IMR-90 (cell line): ENCODE measurements around the gene AZU1. TPM values are rescaled to one million over a fixed set of nuclear protein-coding genes. Genes with fewer than 3 reads are reported as not detected.

ENCODE experiments used
- ATAC-seq: fragments of 200-7000 bp; cut with Tn5 transposase; 2 replicates; pipeline ENCODE4 v1.9.1; 2020; ENCODE audit warnings: low read depth, mild to moderate bottlenecking, moderate library complexity
- BruUV-seq: library from RNA; stranded (reverse); fragments of 400-500 nt; replicated peaks from 2 replicates; lab custom pipeline; 2021; lab: Mats Ljungman, UMichigan
- CTCF ChIA-PET: fragments of 300-600 bp; formaldehyde crosslinking; extraction: SDS; loops from one replicate; lab custom pipeline; 2021; ENCODE audit warnings: antibody characterized with exemption; lab: Yijun Ruan, JAX
- POLR2A ChIA-PET: fragments of 300-600 bp; sonication (Branson Sonifier 250); formaldehyde crosslinking; loops from one replicate; lab custom pipeline; 2022; ENCODE audit warnings: antibody characterized with exemption; ENCODE audit not compliant: unreplicated experiment; lab: Charles Lee
- DNase-seq: peaks from one replicate; pipeline ENCODE4 v3.0.0; 2013
- H2AFZ ChIP-seq: replicated peaks from 2 replicates; pipeline ENCODE3; 2013; ENCODE audit warnings: low read length, mild to moderate bottlenecking; ENCODE audit not compliant: poor library complexity
- H2AK5ac ChIP-seq: 2 replicates; pipeline ENCODE4 v1.6.1; 2013; ENCODE audit warnings: low read depth, low read length, inconsistent platforms
- H2AK9ac ChIP-seq: replicated peaks from 2 replicates; pipeline ENCODE3; 2013; ENCODE audit warnings: mild to moderate bottlenecking, low read depth, low read length, moderate library complexity; ENCODE audit not compliant: poor library complexity
- H2BK120ac ChIP-seq: 2 replicates; pipeline ENCODE4 v1.6.1; 2013; ENCODE audit warnings: low read depth, low read length, inconsistent platforms
- H2BK15ac ChIP-seq: 3 replicates; pipeline ENCODE4 v1.6.1; 2013; ENCODE audit warnings: low read depth, low read length, inconsistent platforms
- H2BK20ac ChIP-seq: 2 replicates; pipeline ENCODE4 v1.6.1; 2013; ENCODE audit warnings: low read depth, mild to moderate bottlenecking, inconsistent platforms, low read length, moderate library complexity
- H2BK5ac ChIP-seq: 2 replicates; pipeline ENCODE4 v1.6.1; 2013; ENCODE audit warnings: mild to moderate bottlenecking, low read depth, low read length, inconsistent platforms; ENCODE audit not compliant: poor library complexity, severe bottlenecking
- H3K14ac ChIP-seq: replicated peaks from 2 replicates; pipeline ENCODE4 v1.6.1; 2013; ENCODE audit warnings: low read depth, low read length, inconsistent platforms
- H3K18ac ChIP-seq: 2 replicates; pipeline ENCODE4 v1.6.1; 2013; ENCODE audit warnings: low read depth, low read length, control low read depth
- H3K23ac ChIP-seq: 2 replicates; pipeline ENCODE4 v1.6.1; 2013; ENCODE audit warnings: low read depth, low read length, inconsistent platforms
- H3K27ac ChIP-seq: 2 replicates; pipeline ENCODE4 v1.5.1; 2013; ENCODE audit warnings: mild to moderate bottlenecking, control low read depth, low read length; ENCODE audit not compliant: insufficient read depth
- H3K27me3 ChIP-seq: 2 replicates; pipeline ENCODE4 v1.6.1; 2013; ENCODE audit warnings: low read length; ENCODE audit not compliant: control insufficient read depth, insufficient read depth
- H3K36me3 ChIP-seq: 2 replicates; pipeline ENCODE4 v1.6.1; 2013; ENCODE audit warnings: low read length, mixed read lengths; ENCODE audit not compliant: control insufficient read depth, insufficient read depth
- H3K4ac ChIP-seq: 2 replicates; pipeline ENCODE4 v1.6.1; 2013; ENCODE audit warnings: low read depth, low read length, inconsistent platforms
- H3K4me1 ChIP-seq: 2 replicates; pipeline ENCODE4 v1.6.1; 2013; ENCODE audit warnings: low read length, mixed read lengths; ENCODE audit not compliant: control insufficient read depth, insufficient read depth
- H3K4me2 ChIP-seq: 2 replicates; pipeline ENCODE4 v1.6.1; 2013; ENCODE audit warnings: low read depth, mild to moderate bottlenecking, control low read depth, low read length, moderate library complexity
- H3K4me3 ChIP-seq: 2 replicates; pipeline ENCODE4 v1.5.1; 2013; ENCODE audit warnings: low read depth, mild to moderate bottlenecking, control low read depth, low read length, moderate library complexity; ENCODE audit not compliant: insufficient read depth
- H3K56ac ChIP-seq: 2 replicates; pipeline ENCODE4 v1.6.1; 2013; ENCODE audit warnings: low read length, inconsistent platforms; ENCODE audit not compliant: insufficient read depth; ENCODE audit errors: extremely low read depth
- H3K79me1 ChIP-seq, 2 experiments: 2 replicates each; pipeline ENCODE4 v1.6.1; 2013; ENCODE audit warnings: low read length in 2 of 2, inconsistent platforms in 1 of 2, low read depth in 1 of 2
- H3K9ac ChIP-seq: 2 replicates; pipeline ENCODE4 v1.6.1; 2013; ENCODE audit warnings: low read depth, low read length, control low read depth
- H3K9me1 ChIP-seq: 2 replicates; pipeline ENCODE4 v1.6.1; 2013; ENCODE audit warnings: low read length, inconsistent platforms; ENCODE audit not compliant: insufficient read depth
- H3K9me3 ChIP-seq: 2 replicates; pipeline ENCODE4 v1.6.1; 2013; ENCODE audit warnings: low read length; ENCODE audit not compliant: control insufficient read depth, insufficient read depth
- H4K20me1 ChIP-seq: 2 replicates; pipeline ENCODE4 v1.6.1; 2013; ENCODE audit warnings: low read length, inconsistent platforms; ENCODE audit not compliant: insufficient read depth
- H4K5ac ChIP-seq: 2 replicates; pipeline ENCODE4 v1.6.1; 2013; ENCODE audit warnings: mild to moderate bottlenecking, low read depth, low read length, control low read depth
- H4K8ac ChIP-seq, 2 experiments: 2 replicates each; pipeline ENCODE4 v1.6.1; 2013; ENCODE audit warnings: low read depth in 2 of 2, low read length in 2 of 2, control low read depth in 1 of 2, inconsistent platforms in 1 of 2
- H4K91ac ChIP-seq: 2 replicates; pipeline ENCODE4 v1.6.1; 2013; ENCODE audit warnings: low read depth, low read length, inconsistent platforms; ENCODE audit not compliant: insufficient read depth
- BHLHE40 ChIP-seq: fragments of 150-350 bp; IDR thresholded peaks from 2 replicates; pipeline ENCODE4 v1.6.1; 2016; ENCODE audit warnings: mild to moderate bottlenecking, low read depth, low read length
- CEBPB ChIP-seq: IDR thresholded peaks from 2 replicates; pipeline ENCODE4 v1.6.1; 2012; ENCODE audit warnings: low read depth, low read length, improper control_type of control experiment
- CHD1 ChIP-seq: IDR thresholded peaks from 2 replicates; pipeline ENCODE4 v1.6.1; 2012; ENCODE audit warnings: low read depth, low read length, improper control_type of control experiment
- FOS ChIP-seq: fragments of 150-350 bp; IDR thresholded peaks from 2 replicates; pipeline ENCODE4 v1.6.1; 2016; ENCODE audit warnings: low read depth, low read length
- MAFK ChIP-seq: IDR thresholded peaks from 2 replicates; pipeline ENCODE4 v1.6.1; 2012; ENCODE audit warnings: low read depth, low read length, improper control_type of control experiment
- MAZ ChIP-seq: IDR thresholded peaks from 2 replicates; pipeline ENCODE4 v1.6.1; 2012; ENCODE audit warnings: low read depth, mild to moderate bottlenecking, low read length, improper control_type of control experiment, moderate library complexity, borderline replicate concordance
- MXI1 ChIP-seq: IDR thresholded peaks from 2 replicates; pipeline ENCODE4 v1.6.1; 2012; ENCODE audit warnings: low read depth, mild to moderate bottlenecking, low read length, moderate library complexity, borderline replicate concordance
- NFE2L2 ChIP-seq: fragments of 150-350 bp; IDR thresholded peaks from 2 replicates; pipeline ENCODE4 v1.6.1; 2016; ENCODE audit warnings: low read depth, mild to moderate bottlenecking, low read length
- POLR2A ChIP-seq: IDR thresholded peaks from 2 replicates; pipeline ENCODE4 v1.6.1; 2012; ENCODE audit warnings: mild to moderate bottlenecking, low read depth, low read length
- RAD21 ChIP-seq: IDR thresholded peaks from 2 replicates; pipeline ENCODE4 v1.6.1; 2012; ENCODE audit warnings: low read length, improper control_type of control experiment
- RCOR1 ChIP-seq: IDR thresholded peaks from 2 replicates; pipeline ENCODE4 v1.6.1; 2012; ENCODE audit warnings: mild to moderate bottlenecking, low read length, improper control_type of control experiment; ENCODE audit not compliant: insufficient replicate concordance
- RFX5 ChIP-seq: IDR thresholded peaks from 2 replicates; pipeline ENCODE4 v1.8.0; 2012; ENCODE audit warnings: low read depth, mild to moderate bottlenecking, low read length, moderate library complexity
- SMC3 ChIP-seq: fragments of 150-350 bp; IDR thresholded peaks from 2 replicates; pipeline ENCODE4 v1.6.1; 2016; ENCODE audit warnings: low read depth, mild to moderate bottlenecking, antibody characterized with exemption, low read length, moderate library complexity
- WGBS, 2 experiments: methylation state at CpG; one replicate each; pipeline versions ENCODE4 v1.1.5 to v1.1.7; 2013; ENCODE audit warnings: missing lambda C conversion rate in 2 of 2; ENCODE audit not compliant: insufficient read length in 1 of 2; ENCODE audit errors: extremely low coverage in 2 of 2; 5-methylcytosine and 5-hydroxymethylcytosine counted together
- dilution Hi-C: fragments of 300-500 bp; cut with HindIII; formaldehyde crosslinking; loops from one replicate; pipeline ENCODE4 v1.14.3; 2018; ENCODE audit warnings: low sequenced_read_pairs; ENCODE audit not compliant: unreplicated experiment
- in situ Hi-C: fragments of 300-500 bp; cut with MboI; formaldehyde crosslinking; loops from 3 replicates; pipeline ENCODE4 v1.14.3; 2019; ENCODE audit warnings: low sequenced_read_pairs, inconsistent platforms, mixed read lengths
- intact Hi-C: fragments of 100-400 bp; cut with micrococcal nuclease; formaldehyde crosslinking; loops from 2 replicates; pipeline ENCODE4 v1.10.0; 2022
- polyA plus RNA-seq, 3 experiments: library from polyadenylated mRNA; depleted of rRNA; stranded (reverse); fragments of >200 nt; gene quantifications; 2 replicates each; pipeline ENCODE4 v1.2.3, GENCODE V29; 2012; ENCODE audit warnings: low replicate concordance in 1 of 3
- total RNA-seq: library from RNA; depleted of rRNA; stranded (reverse); fragments of >200 nt; gene quantifications from 2 replicates; pipeline ENCODE4 v1.2.3, GENCODE V29; 2012
- TF ChIP-seq, protein P1 (sequence below): conservative IDR thresholded peaks from 2 replicates; pipeline ENCODE4 v1.5.1; 2012; ENCODE audit warnings: mild to moderate bottlenecking, low read depth, low read length, improper control_type of control experiment
- TF ChIP-seq, protein P2 (sequence below): fragments of 150-350 bp; IDR thresholded peaks from 2 replicates; pipeline ENCODE4 v1.6.1; 2016; ENCODE audit warnings: low read depth, mild to moderate bottlenecking, low read length, moderate library complexity, borderline replicate concordance
- TF ChIP-seq, protein P3 (sequence below): fragments of 150-350 bp; IDR thresholded peaks from 2 replicates; pipeline ENCODE4 v1.6.1; 2017; ENCODE audit warnings: mild to moderate bottlenecking, antibody characterized with exemption, low read length, low read depth

AZU1 gene
- total and polyA plus RNA-seq, 2 of the 4 experiments (the other 2 are of a cell fraction): 0.12 TPM; not detected in 1

DNA sequence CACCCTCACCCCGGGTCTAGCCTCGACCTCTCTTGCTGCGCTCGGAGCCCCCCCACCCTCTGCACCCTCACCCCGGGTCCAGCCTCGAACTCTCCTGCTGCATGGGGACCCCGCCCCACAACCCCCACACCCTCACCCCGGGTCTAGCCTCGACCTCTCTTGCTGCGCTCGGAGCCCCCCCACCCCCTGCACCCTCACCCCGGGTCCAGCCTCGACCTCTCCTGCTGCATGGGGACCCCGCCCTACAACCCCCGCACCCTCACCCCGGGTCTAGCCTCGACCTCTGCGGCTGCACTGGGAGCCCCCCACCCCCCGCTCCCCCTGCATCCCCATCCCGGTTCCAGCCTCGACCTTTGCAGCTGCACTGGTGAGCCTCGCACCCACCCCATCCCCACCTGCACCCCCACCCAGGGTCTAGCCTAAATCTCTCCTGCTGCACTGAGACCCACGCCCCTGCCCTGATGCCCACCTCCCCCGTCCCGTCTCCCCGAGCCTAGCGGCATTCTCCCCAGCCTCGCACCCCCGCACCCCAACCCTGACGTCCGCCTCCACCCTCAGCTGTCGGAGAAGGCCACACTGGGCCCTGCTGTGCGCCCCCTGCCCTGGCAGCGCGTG, 33.6 kb downstream of the AZU1 start:
- POLR2A ChIA-PET: interaction anchor here (0.5 kb wide), 1 partner anchor 80 kb away, joined by 3 read pairs; no protein-coding TSS in a partner anchor
- dilution Hi-C loops: no loop called here
- ATAC-seq: no peak

More for the DNA sequence above, 33.6 kb downstream of the AZU1 start:
- Histone ChIP-seq H3K23ac (no peak overlapping the region), H3K56ac (no peak overlapping the region), H3K14ac (no peak overlapping the region), H3K9me3 (no peaks in the 10 kb centered on the region), H2AK5ac (0 out of 2 replicates have a peak overlapping the region, but pooled peaks have one; percentile 16), H3K27ac (no peak overlapping the region), H3K36me3 (no peaks in the 10 kb centered on the region), H2BK120ac (no peak overlapping the region), H4K5ac (no peak overlapping the region), H3K9ac (no peak overlapping the region), H3K9me1 (no peaks in the 10 kb centered on the region), H3K79me1 (no peaks in the 10 kb centered on the region), H3K4me1 (peaks cover 3% of the 10 kb centered on the region; the same call in 1 of the 2 replicates), H3K4me3 (no peak overlapping the region), H3K27me3 (no peaks in the 10 kb centered on the region), H3K18ac (no peak overlapping the region), H4K8ac (no peak overlapping the region), H2BK20ac (no peak overlapping the region), H2BK5ac (no peak overlapping the region), H4K20me1 (no peaks in the 10 kb centered on the region; the same call in 1 of the 2 replicates), H2AFZ (no peak overlapping the region), H3K4me2 (no peak overlapping the region), H2AK9ac (peak overlapping the region; percentile 24), H4K91ac (no peak overlapping the region), H3K4ac (no peak overlapping the region), H2BK15ac (no peak overlapping the region)
- no peak for DNase-seq
- CTCF ChIA-PET: no interaction called here
- TF ChIP-seq NFE2L2: no peak
- no peak for TF ChIP-seq MAZ
- TF ChIP-seq, protein P1, sequence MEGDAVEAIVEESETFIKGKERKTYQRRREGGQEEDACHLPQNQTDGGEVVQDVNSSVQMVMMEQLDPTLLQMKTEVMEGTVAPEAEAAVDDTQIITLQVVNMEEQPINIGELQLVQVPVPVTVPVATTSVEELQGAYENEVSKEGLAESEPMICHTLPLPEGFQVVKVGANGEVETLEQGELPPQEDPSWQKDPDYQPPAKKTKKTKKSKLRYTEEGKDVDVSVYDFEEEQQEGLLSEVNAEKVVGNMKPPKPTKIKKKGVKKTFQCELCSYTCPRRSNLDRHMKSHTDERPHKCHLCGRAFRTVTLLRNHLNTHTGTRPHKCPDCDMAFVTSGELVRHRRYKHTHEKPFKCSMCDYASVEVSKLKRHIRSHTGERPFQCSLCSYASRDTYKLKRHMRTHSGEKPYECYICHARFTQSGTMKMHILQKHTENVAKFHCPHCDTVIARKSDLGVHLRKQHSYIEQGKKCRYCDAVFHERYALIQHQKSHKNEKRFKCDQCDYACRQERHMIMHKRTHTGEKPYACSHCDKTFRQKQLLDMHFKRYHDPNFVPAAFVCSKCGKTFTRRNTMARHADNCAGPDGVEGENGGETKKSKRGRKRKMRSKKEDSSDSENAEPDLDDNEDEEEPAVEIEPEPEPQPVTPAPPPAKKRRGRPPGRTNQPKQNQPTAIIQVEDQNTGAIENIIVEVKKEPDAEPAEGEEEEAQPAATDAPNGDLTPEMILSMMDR: no peak
- TF ChIP-seq SMC3: no peak
- TF ChIP-seq, protein P2, sequence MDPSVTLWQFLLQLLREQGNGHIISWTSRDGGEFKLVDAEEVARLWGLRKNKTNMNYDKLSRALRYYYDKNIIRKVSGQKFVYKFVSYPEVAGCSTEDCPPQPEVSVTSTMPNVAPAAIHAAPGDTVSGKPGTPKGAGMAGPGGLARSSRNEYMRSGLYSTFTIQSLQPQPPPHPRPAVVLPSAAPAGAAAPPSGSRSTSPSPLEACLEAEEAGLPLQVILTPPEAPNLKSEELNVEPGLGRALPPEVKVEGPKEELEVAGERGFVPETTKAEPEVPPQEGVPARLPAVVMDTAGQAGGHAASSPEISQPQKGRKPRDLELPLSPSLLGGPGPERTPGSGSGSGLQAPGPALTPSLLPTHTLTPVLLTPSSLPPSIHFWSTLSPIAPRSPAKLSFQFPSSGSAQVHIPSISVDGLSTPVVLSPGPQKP: no peak
- no peak for TF ChIP-seq CHD1
- TF ChIP-seq CEBPB: no peak
- no peak for TF ChIP-seq BHLHE40
- TF ChIP-seq RFX5: no peak
- TF ChIP-seq RAD21: no peak
- no peak for TF ChIP-seq RCOR1
- TF ChIP-seq FOS: no peak
- TF ChIP-seq POLR2A: no peak
- TF ChIP-seq MAFK: no peak
- TF ChIP-seq, protein P3, sequence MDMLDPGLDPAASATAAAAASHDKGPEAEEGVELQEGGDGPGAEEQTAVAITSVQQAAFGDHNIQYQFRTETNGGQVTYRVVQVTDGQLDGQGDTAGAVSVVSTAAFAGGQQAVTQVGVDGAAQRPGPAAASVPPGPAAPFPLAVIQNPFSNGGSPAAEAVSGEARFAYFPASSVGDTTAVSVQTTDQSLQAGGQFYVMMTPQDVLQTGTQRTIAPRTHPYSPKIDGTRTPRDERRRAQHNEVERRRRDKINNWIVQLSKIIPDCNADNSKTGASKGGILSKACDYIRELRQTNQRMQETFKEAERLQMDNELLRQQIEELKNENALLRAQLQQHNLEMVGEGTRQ: no peak
- no peak for TF ChIP-seq MXI1
- WGBS, 2 experiments: 67% methylated on average over 8 of the region's 35 CpGs; no CpG with 5 or more reads in 1 of the 2 experiments
- no TSS peak for BruUV-seq
- in situ Hi-C loops (no loop called here), intact Hi-C loops (loop anchor here (10.0 kb wide), 1 partner anchor 196 kb away; the partner anchor contains the start of gene RNF126)
